Epithelial cell of prostate (primary cell): ENCODE data around the gene SLC20A1.

Experiments used
- DNase-seq: peaks from one replicate; pipeline ENCODE4 v3.0.0-alpha.2; 2011; ENCODE audit warnings: low read depth, low spot score
- H3K27ac ChIP-seq: fragments of 450-650 bp; 2 replicates; pipeline ENCODE4 v1.5.1; 2017; ENCODE audit warnings: mild to moderate bottlenecking

Gene SLC20A1

GRCh38 chr2:112623913-112624777 is 21.6 kb upstream of the SLC20A1 start:
- peak; percentile 95 for DNase-seq
- peak overlapping the region; percentile 99 for H3K27ac ChIP-seq

DNA sequence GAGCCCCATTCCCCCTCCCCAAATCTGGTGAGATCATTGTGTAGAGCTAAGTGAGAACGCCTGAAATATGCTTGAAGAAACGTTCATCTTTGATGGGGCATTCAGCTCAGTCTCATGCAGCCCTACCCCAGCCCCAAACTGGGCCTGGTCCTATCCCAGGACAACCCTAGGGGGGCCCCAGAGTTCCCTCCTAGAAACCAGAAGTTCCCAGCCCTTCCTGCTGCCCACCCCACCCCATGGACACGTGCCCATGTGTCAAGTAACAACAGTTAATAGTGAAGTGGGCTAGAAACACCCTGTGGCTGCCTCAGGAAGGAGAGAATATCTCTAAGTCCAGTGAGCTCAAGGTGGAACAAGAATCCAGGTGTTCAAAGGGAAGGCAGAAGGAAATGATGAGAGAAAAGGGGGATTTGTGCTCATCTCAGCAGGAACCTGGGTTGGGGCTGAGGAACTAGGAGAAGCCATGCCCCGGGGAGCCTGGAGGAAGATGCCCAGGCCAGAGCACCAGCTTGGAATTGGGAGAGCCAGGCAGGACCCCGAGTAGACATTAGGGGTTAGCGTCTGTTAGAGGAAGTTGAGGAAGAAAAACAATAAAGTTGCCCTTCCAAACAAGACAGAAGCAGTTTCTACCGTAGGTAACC is 20.1 kb upstream of the SLC20A1 start:
- no peak for DNase-seq
- peak overlapping the region; percentile 99 for H3K27ac ChIP-seq

- peak overlapping the region; percentile 99 for H3K27ac ChIP-seq
- no peak for DNase-seq
Measured at GRCh38 chr2:112626604-112627059, 19.1 kb upstream of the SLC20A1 start.

DNA sequence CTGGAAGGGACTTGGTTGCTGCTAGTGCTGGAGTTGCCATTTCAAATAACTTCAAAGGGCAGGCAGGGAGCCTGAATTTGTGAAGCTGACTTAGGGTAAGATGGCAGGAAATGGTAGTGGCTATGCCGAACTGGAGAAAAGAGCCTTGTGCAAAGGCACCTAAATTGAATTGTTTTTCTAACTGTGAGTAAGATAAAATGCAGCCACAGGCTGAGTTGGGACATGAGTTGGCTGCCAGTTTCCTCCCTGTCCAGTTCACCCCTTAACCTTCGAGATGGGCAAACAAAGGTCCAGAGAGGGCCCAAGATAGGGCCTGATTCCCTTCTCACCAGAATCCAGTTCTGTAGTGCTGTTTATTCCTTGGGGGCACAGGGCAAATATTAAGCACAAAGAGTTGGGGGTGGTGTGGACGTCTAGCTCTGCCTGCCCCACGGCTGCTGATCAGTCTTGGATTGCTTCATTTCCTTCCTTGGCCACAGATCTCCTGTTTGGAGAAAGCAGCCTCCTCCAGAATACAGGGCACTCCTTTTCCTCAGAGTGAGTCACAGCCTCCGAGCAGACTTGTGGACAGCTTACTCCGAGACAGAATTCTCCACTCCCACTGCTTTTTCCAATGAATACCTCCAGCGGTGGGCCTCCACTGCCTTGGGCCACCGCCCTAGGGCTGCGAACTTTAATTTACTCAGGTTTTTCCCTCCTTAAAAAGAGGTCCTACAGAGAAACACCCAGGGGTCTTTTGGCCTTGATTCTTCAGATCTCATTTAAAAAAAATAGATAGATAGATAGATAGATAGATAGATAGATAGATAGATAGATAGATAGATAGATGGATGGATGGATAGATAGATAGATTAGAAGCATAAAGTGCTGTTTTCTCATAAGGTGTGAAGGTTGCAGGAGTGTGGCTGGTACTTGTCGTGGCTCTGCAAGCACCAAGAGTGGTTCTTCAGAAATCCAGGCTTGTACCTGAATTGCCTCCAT is 18.4 kb upstream of the SLC20A1 start:
- DNase-seq: no peak
- H3K27ac ChIP-seq: peak overlapping the region; percentile 99

DNA sequence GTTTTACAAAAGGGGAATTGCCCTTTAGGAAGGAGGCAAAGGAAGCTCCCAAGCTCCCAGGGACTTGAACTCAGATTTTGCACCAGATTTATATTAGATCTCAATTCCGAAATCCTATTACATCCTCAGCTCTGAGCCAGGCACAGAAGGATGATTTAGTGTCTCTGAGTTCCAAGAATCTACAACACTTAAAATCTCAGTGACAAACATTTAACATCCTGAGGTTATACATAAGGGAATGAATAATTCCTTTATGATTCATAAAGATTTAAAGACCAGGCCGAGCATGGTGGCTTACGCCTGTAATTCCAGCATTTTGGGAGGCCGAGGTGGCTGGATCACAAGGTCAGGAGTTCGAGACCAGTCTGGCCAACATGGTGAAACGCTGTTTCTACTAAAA is 16.5 kb upstream of the SLC20A1 start:
- DNase-seq: no peak
- H3K27ac ChIP-seq: peak overlapping the region; percentile 99

GRCh38 chr2:112629823-112630222 is 15.9 kb upstream of the SLC20A1 start:
- H3K27ac ChIP-seq: no peak overlapping the region
- DNase-seq: no peak

- no peak overlapping the region for H3K27ac ChIP-seq
- no peak for DNase-seq
Measured at GRCh38 chr2:112630268-112630667, 15.5 kb upstream of the SLC20A1 start.

GRCh38 chr2:112633708-112634107 is 12.0 kb upstream of the SLC20A1 start:
- DNase-seq: no peak
- H3K27ac ChIP-seq: no peak overlapping the region

DNA sequence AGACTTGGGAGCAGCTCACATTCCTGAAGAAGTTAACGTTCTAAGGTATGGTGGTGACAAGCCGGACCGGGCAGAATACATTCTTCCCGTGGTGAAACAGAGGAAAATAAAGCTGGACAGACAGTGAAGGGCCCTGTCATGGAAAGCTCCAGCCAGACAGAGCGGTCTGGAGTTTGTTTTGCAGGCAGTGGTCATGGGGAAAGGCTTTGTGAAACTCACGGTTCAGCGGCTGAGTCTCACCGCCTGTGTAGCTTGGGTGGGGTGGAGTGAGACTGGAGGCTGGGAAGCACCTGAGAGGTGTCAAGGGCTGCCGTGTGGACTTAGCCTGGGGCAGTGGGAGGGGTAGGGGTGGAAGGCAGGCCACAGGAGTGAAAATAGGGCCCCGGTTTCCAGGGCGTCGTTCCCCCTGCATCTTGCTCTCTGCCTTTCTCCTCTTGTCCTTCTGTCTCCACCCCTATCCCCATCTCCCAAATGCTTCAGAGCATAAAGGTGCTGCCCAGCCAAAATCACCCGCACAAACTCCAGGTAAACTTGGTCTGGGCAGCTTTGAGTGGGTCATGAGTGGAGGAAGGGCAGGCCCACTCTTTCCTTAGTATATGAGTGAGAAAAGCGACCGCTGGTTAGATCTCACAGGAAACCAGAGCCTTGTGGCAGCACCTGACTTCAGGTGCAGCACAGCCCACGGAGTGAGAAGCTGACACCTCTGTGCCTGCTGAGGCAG is 11.4 kb upstream of the SLC20A1 start:
- no peak for DNase-seq
- no peak overlapping the region for H3K27ac ChIP-seq

DNA sequence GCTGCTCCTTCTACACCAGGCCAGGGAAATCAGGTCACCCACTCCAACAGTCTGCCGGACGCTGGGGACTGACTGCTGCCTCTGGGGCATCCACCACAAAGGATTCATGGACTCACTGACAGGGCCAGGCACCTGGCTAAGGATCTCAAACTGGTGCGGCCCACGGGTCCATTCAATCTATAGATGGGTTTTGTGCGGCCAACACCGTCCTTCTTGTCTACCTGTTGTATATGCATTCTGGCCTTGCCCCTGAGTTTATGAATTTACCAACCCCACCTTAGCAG is 10.9 kb upstream of the SLC20A1 start:
- no peak for DNase-seq
- no peak overlapping the region for H3K27ac ChIP-seq

- DNase-seq: no peak
- H3K27ac ChIP-seq: no peak overlapping the region
Measured at GRCh38 chr2:112636605-112637288, 9.0 kb upstream of the SLC20A1 start.

GRCh38 chr2:112637289-112637660 is 8.5 kb upstream of the SLC20A1 start:
- no peak for DNase-seq
- H3K27ac ChIP-seq: no peak overlapping the region

- no peak for DNase-seq
- H3K27ac ChIP-seq: peak overlapping the region; percentile 40
Measured at GRCh38 chr2:112639936-112640335, 5.8 kb upstream of the SLC20A1 start.

DNA sequence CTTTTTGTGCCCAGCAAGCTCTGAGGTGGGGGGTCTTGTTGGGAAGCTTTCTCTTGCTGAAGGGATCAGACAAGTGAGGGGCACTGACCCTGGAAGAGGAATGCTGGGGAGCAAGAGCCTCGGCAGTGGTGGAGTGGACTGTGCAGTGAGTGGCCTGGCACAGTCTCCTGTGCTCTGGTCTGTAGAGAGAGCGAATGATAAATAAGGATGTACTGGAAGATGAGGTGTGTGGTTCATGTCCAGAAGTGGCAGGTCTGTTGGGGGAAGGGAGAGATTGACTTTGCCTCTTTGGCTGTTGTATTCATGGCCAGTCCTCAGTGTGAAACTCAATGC is 5.3 kb upstream of the SLC20A1 start:
- no peak for DNase-seq
- peak overlapping the region; percentile 40 for H3K27ac ChIP-seq

GRCh38 chr2:112640800-112641675 is 4.7 kb upstream of the SLC20A1 start:
- peak overlapping the region; percentile 40 for H3K27ac ChIP-seq
- DNase-seq: no peak

GRCh38 chr2:112641701-112642100 is 4.0 kb upstream of the SLC20A1 start:
- no peak for DNase-seq

DNA sequence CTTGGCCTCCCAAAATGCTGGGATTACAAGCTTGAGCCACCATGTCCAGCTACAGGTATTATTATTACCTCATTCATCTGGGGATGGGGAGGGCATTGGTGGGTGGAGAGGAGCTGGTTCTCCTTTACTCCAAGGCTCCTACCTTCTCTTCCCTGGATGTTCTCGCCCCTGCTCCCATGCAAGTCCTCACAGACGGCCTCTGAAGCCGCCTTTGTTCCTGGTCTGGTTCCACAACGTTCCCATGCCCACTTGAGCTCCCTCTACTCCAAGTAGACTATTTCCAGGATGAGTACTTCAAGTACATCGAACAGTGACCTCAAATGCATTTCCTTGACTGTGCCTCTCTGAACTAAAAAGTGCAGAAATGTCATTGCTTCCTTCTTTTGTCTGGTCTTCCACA is 3.2 kb upstream of the SLC20A1 start:
- no peak for DNase-seq

More at GRCh38 chr2:112641701-112642100, 4.0 kb upstream of the SLC20A1 start:
- H3K27ac ChIP-seq: no peak overlapping the region

GRCh38 chr2:112642966-112643365 is 2.8 kb upstream of the SLC20A1 start:
- no peak for DNase-seq
- H3K27ac ChIP-seq: no peak overlapping the region

More for the DNA sequence above, 3.2 kb upstream of the SLC20A1 start:
- no peak overlapping the region for H3K27ac ChIP-seq

- no peak for DNase-seq
- H3K27ac ChIP-seq: no peak overlapping the region
Measured at GRCh38 chr2:112643488-112643887, 2.3 kb upstream of the SLC20A1 start.
